Colonic mucosa (tissue), 4 donors: ENCODE measurements around the gene SLC44A1. TPM values are rescaled to one million over a fixed set of nuclear protein-coding genes. Genes with fewer than 3 reads are reported as not detected.

Source experiments
- DNase-seq: peaks from one replicate; pipeline ENCODE4 v3.0.0-alpha.2; 2020
- H3K27ac ChIP-seq: fragments of 200-600 bp; one replicate; pipeline ENCODE4 v1.8.0; 2021
- H3K27me3 ChIP-seq: fragments of 200-600 bp; one replicate; pipeline ENCODE4 v1.8.0; 2021
- H3K36me3 ChIP-seq: fragments of 200-600 bp; one replicate; pipeline ENCODE4 v1.8.0; 2021
- H3K4me1 ChIP-seq: fragments of 200-600 bp; one replicate; pipeline ENCODE4 v1.8.0; 2021; ENCODE audit warnings: mild to moderate bottlenecking
- H3K4me3 ChIP-seq: fragments of 200-600 bp; one replicate; pipeline ENCODE4 v1.8.0; 2021
- H3K9ac ChIP-seq, 2 donors: one replicate each; pipeline ENCODE4 v1.7.0; 2013; ENCODE audit warnings: control low read depth in 2 of 2, low read depth in 2 of 2, low read length in 2 of 2
- H3K9me3 ChIP-seq: fragments of 200-600 bp; one replicate; pipeline ENCODE4 v1.8.0; 2021
- intact Hi-C: fragments of 100-400 bp; cut with DNase I; formaldehyde crosslinking; loops from one replicate; pipeline ENCODE4 v1.14.1; 2022
- total RNA-seq, 2 donors: library from RNA; stranded (reverse); fragmentation: NEBNext Ultra II Directional in 1 of 2; extraction: Animal tissue kit (Norgen Biotek cat#: 25700) in 1 of 2; gene quantifications; one replicate each; pipeline ENCODE4 v1.2.1, GENCODE V29; 2021
- TF ChIP-seq, protein P1 (sequence below): fragments of 200-600 bp; IDR thresholded peaks from one replicate; pipeline ENCODE4 v1.8.0; 2022; ENCODE audit warnings: antibody characterized with exemption, mild to moderate bottlenecking
- donor health status: healthy.
- donor health status: DM: no; HTN: no; CAD: no.
- donor health status: DM: no; HTN: no; CAD: no.

SLC44A1 gene
- total RNA-seq, 2 donors from 2014 or later: 151 to 180 TPM

DNA sequence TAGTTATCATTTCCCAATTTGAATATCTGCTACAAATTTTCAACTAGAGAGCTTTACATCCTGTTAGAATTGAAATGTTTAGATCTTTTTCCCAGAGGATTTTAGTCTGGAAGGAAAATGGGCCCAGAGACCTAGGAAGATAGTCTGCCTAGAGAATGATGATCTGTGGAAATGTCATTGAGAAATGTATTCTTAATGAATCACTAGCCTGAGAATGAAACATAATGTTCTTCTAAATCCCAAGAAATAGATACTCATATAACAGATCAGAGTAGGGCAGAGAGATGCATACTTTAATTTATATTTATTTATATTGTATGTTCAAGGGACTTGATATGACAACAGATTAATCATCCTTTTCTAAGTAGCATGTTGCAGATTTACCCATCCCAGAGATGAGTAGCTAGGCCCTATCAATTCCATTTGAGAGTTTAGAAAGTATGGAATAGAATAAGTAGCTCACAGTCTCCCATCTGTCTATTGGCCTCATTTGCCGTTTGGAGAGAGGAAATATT is 25.1 kb upstream of the SLC44A1 start:
- Histone ChIP-seq H3K4me3 (no peak overlapping the region), H3K9ac (no peak overlapping the region), H3K4me1 (no peaks in the 10 kb centered on the region), H3K27ac (no peak overlapping the region), H3K36me3 (no peaks in the 10 kb centered on the region), H3K27me3 (no peaks in the 10 kb centered on the region), H3K9me3 (no peaks in the 10 kb centered on the region)
- intact Hi-C loops: no loop called here
- no peak for DNase-seq
- TF ChIP-seq, protein P1, sequence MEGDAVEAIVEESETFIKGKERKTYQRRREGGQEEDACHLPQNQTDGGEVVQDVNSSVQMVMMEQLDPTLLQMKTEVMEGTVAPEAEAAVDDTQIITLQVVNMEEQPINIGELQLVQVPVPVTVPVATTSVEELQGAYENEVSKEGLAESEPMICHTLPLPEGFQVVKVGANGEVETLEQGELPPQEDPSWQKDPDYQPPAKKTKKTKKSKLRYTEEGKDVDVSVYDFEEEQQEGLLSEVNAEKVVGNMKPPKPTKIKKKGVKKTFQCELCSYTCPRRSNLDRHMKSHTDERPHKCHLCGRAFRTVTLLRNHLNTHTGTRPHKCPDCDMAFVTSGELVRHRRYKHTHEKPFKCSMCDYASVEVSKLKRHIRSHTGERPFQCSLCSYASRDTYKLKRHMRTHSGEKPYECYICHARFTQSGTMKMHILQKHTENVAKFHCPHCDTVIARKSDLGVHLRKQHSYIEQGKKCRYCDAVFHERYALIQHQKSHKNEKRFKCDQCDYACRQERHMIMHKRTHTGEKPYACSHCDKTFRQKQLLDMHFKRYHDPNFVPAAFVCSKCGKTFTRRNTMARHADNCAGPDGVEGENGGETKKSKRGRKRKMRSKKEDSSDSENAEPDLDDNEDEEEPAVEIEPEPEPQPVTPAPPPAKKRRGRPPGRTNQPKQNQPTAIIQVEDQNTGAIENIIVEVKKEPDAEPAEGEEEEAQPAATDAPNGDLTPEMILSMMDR: no peak

DNA sequence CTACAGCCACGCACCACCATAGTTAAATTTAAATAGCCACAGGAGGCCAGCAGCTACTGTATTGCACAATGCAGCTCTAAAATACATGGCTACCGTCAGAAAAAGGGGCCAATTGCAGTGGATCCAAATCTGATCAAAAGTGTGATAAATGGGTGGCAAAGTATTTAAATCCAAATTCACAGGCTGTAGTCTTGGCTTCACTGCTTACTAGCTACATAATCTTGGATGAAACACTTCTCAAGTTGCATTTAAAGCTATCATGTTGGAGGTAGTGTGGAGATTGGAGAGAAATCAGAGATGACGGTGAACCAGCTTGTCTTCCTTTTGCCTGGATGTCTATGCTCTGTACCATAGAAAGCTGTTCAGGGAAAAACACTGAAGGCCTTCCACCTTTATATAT is 24.0 kb upstream of the SLC44A1 start:
- DNase-seq: no peak
- intact Hi-C loops: no loop called here
- H3K9ac ChIP-seq: no peak overlapping the region
- no peaks in the 10 kb centered on the region for H3K27me3 ChIP-seq
- H3K27ac ChIP-seq: no peak overlapping the region
- H3K4me1 ChIP-seq: no peaks in the 10 kb centered on the region
- TF ChIP-seq, protein P1: no peak
- H3K4me3 ChIP-seq: no peak overlapping the region
- H3K36me3 ChIP-seq: no peaks in the 10 kb centered on the region
- no peaks in the 10 kb centered on the region for H3K9me3 ChIP-seq

DNA sequence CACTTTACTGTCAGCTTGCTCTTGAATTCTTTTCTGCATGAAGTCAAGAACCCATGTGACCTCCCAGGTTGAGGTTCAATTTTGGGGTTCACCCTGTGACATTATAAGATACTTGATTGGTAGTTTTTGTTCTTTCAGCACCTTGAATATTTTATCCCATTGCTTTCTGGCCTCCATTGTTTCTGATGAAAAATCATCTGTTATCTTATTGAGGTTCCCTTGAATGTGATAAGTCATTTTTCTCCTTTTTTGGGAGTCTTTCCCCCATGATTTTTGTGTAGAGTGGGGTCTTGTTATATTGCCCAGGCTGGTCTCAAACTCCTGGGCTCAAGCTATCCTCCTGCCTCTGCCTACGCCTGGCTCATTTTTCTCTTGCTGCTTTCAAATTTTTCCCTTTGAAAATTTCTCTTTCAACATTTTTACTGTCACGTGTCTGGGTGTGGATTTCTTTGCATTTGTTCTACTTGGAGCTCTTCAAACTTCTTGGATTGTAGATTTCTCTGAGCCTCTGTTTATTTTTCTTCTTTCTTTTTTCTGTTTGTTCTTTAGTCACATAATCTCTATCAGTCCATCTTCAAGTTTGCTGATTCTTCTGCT is 20.8 kb upstream of the SLC44A1 start:
- intact Hi-C loops: no loop called here

DNA sequence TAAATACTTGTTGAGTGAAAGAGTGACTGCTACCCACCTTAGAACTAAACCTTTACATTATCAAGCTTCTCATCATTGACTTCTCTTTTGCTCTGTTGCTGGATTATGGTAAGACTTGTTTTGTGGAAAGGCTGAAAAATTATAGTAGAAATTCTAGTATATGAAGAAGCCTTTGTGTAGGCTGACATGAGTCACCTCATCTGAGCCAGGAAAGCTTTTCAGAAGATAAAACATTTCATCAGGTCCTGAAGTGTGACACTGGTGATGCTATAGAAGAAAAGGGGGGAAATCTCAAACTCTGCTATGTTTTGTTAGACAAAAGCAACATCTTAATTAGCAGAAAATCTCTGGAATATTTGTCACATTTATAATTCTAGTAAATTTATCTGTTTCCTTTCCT is 18.4 kb upstream of the SLC44A1 start:
- intact Hi-C loops: no loop called here
- Histone ChIP-seq H3K4me1 (no peaks in the 10 kb centered on the region), H3K9ac (no peak overlapping the region), H3K27ac (no peak overlapping the region), H3K4me3 (no peak overlapping the region), H3K9me3 (no peaks in the 10 kb centered on the region), H3K27me3 (no peaks in the 10 kb centered on the region), H3K36me3 (no peaks in the 10 kb centered on the region)
- DNase-seq: no peak
- TF ChIP-seq, protein P1: no peak

More for the DNA sequence above, 20.8 kb upstream of the SLC44A1 start:
- H3K4me1 ChIP-seq: no peaks in the 10 kb centered on the region
- H3K27me3 ChIP-seq: no peaks in the 10 kb centered on the region
- no peak overlapping the region for H3K27ac ChIP-seq
- DNase-seq: no peak
- H3K9ac ChIP-seq: no peak overlapping the region
- H3K9me3 ChIP-seq: no peaks in the 10 kb centered on the region
- TF ChIP-seq, protein P1: no peak
- H3K4me3 ChIP-seq: no peak overlapping the region
- H3K36me3 ChIP-seq: no peaks in the 10 kb centered on the region

DNA sequence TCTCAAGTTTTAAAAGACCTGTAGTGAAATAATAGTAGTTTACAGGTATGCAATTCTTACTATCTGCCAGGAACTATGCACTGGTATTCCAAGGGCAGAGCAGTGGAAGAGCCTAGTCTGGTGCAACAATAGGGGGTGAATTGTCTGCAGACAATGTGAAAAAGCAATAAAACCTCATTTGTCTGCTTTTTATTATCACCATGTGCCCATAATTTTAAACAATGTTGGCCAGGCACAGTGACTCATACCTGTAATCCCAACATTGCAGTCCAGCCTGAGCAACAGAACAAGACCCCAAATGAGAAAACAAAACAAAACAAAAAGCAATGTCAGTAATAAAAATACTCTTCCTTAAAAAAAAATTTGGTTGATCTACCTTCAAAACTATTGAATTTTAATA is 12.2 kb upstream of the SLC44A1 start:
- Histone ChIP-seq H3K4me3 (no peak overlapping the region), H3K9ac (no peak overlapping the region), H3K27me3 (no peaks in the 10 kb centered on the region), H3K9me3 (no peaks in the 10 kb centered on the region), H3K4me1 (no peaks in the 10 kb centered on the region), H3K27ac (no peak overlapping the region), H3K36me3 (no peaks in the 10 kb centered on the region)
- intact Hi-C loops: no loop called here
- TF ChIP-seq, protein P1: no peak
- no peak for DNase-seq
